Endodermal cell (in vitro differentiated cells): Measurements from ENCODE around the gene ZNF678. TPM values are rescaled to one million over a fixed set of nuclear protein-coding genes. Genes with fewer than 3 reads are reported as not detected.

Source experiments
- DNase-seq: peaks from one replicate; pipeline ENCODE4 v3.0.0-alpha.2; 2017
- H3K27ac ChIP-seq: 2 replicates; pipeline ENCODE4 v1.5.1; 2013; ENCODE audit warnings: mild to moderate bottlenecking, low read depth, low read length, moderate library complexity
- H3K27me3 ChIP-seq: 2 replicates; pipeline ENCODE4 v1.6.1; 2013; ENCODE audit warnings: mild to moderate bottlenecking, low read length, moderate library complexity; ENCODE audit not compliant: insufficient read depth, control insufficient read depth, poor library complexity, severe bottlenecking
- H3K36me3 ChIP-seq: 2 replicates; pipeline ENCODE4 v1.7.0; 2013; ENCODE audit warnings: mild to moderate bottlenecking, low read length, moderate library complexity; ENCODE audit not compliant: control insufficient read depth, insufficient read depth
- H3K4me1 ChIP-seq: one replicate; pipeline ENCODE4 v1.7.0; 2013; ENCODE audit warnings: low read length; ENCODE audit not compliant: control insufficient read depth, insufficient read depth
- H3K4me3 ChIP-seq: 2 replicates; pipeline ENCODE4 v1.5.1; 2013; ENCODE audit warnings: mild to moderate bottlenecking, low read length, moderate library complexity
- H3K9ac ChIP-seq: 2 replicates; pipeline ENCODE4 v1.6.1; 2013; ENCODE audit warnings: mild to moderate bottlenecking, low read length, moderate library complexity; ENCODE audit not compliant: poor library complexity, severe bottlenecking; ENCODE audit errors: extremely low read depth
- H3K9me3 ChIP-seq: 2 replicates; pipeline ENCODE4 v1.6.1; 2013; ENCODE audit warnings: mild to moderate bottlenecking, low read length, moderate library complexity; ENCODE audit not compliant: control insufficient read depth
- H3K27ac Mint-ChIP-seq: 2 replicates; pipeline ENCODE4 v1.8.0; 2020; ENCODE audit warnings: mixed read lengths
- H3K27me3 Mint-ChIP-seq: 2 replicates; pipeline ENCODE4 v1.8.0; 2021; ENCODE audit warnings: mild to moderate bottlenecking, mixed read lengths; ENCODE audit not compliant: insufficient read depth
- H3K36me3 Mint-ChIP-seq: 2 replicates; pipeline ENCODE4 v1.8.0; 2020; ENCODE audit warnings: low read depth, mixed read lengths
- H3K4me1 Mint-ChIP-seq: 2 replicates; pipeline ENCODE4 v1.8.0; 2020; ENCODE audit warnings: mixed read lengths
- H3K4me3 Mint-ChIP-seq: 2 replicates; pipeline ENCODE4 v1.8.0; 2020; ENCODE audit warnings: mild to moderate bottlenecking, moderate library complexity, mixed read lengths
- H3K9me3 Mint-ChIP-seq: 2 replicates; pipeline ENCODE4 v1.8.0; 2020; ENCODE audit warnings: mild to moderate bottlenecking, mixed read lengths
- CTCF ChIP-seq: fragments of 200-600 bp; sonication (generic); conservative IDR thresholded peaks from 2 replicates; pipeline ENCODE4 v1.5.0; 2021; ENCODE audit warnings: antibody characterized with exemption, mild to moderate bottlenecking
- WGBS, 2 experiments: methylation state at CpG; one replicate each; pipeline versions ENCODE4 v1.1.5 to v1.1.7; 2013; ENCODE audit warnings: missing lambda C conversion rate in 2 of 2, mixed read lengths in 1 of 2; ENCODE audit not compliant: insufficient coverage in 1 of 2, insufficient read length in 1 of 2; 5-methylcytosine and 5-hydroxymethylcytosine counted together
- total RNA-seq, 2 donors: library from RNA; stranded (reverse); fragmentation: NEBNext Ultra II Directional in 1 of 2; extraction: Animal tissue kit (Norgen Biotek cat#: 25700) in 1 of 2; gene quantifications; 2 replicates in 1 of 2; 3 replicates in 1 of 2; pipeline ENCODE4 v1.2.1, GENCODE V29; 2021

Gene ZNF678
- total RNA-seq, 2 donors from 2014 or later: 23.1 to 24.3 TPM

GRCh38 chr1:227726318-227726717, 163.0 kb downstream of the ZNF678 start:
- Mint-ChIP-seq H3K27me3 (peaks cover 8% of the 10 kb centered on the region), H3K4me3 (no peak overlapping the region), H3K9me3 (peaks cover 32% of the 10 kb centered on the region), H3K27ac (no peak overlapping the region), H3K36me3 (no peaks in the 10 kb centered on the region), H3K4me1 (peaks cover 13% of the 10 kb centered on the region)
- H3K36me3 ChIP-seq: no peaks in the 10 kb centered on the region
- WGBS, 2 experiments: 87 to 92% methylated on average over 3 of the region's 3 CpGs
- DNase-seq: no peak
- no peak overlapping the region for H3K27ac ChIP-seq
- H3K9ac ChIP-seq: no peak overlapping the region
- H3K9me3 ChIP-seq: peaks cover 15% of the 10 kb centered on the region
- no peak for TF ChIP-seq CTCF
- H3K27me3 ChIP-seq: no peaks in the 10 kb centered on the region
- no peaks in the 10 kb centered on the region for H3K4me1 ChIP-seq
- no peak overlapping the region for H3K4me3 ChIP-seq

Other genes with a start within 250 kb of the ZNF678 start
- 10 to 100 TPM; 30.0 to 34.3 TPM for gene CDC42BPA, start 245.1 kb upstream of the ZNF678 start, total RNA-seq
- gene JMJD4, start 171.7 kb downstream of the ZNF678 start, total RNA-seq: 10 to 100 TPM; 19.4 to 21.8 TPM
- gene SNAP47, start 171.9 kb downstream of the ZNF678 start, total RNA-seq: 10 to 100 TPM; 42.5 to 46.6 TPM